K562 (cell line): ENCODE data around the gene IRX2.

Experiments
- NR3C1 ChIP-seq: sonication (generic); formaldehyde crosslinking; IDR thresholded peaks from 2 replicates; pipeline ENCODE4 v1.8.1; 2022; ENCODE audit warnings: missing genetic modification reagents
- POLR2A ChIP-seq: fragments of 450-650 bp; conservative IDR thresholded peaks from 2 replicates; pipeline ENCODE4 v1.6.1; 2016
- SETDB1 ChIP-seq: IDR thresholded peaks from one replicate; pipeline ENCODE4 v1.6.1; 2012; ENCODE audit warnings: low read length, control low read depth, inconsistent platforms

- TF ChIP-seq NR3C1: no peak
- no peak for TF ChIP-seq POLR2A
- TF ChIP-seq SETDB1: no peak
Observed at GRCh38 chr5:2756211-2757152, 5.0 kb upstream of the IRX2 start.
